ENCODE measurements around the gene ERGIC2.

ERGIC2 gene

GRCh38 chr12:29354954-29355353, 26.0 kb downstream of the ERGIC2 start:
- no peak overlapping the region for H3K27ac ChIP-seq (ENCODE audit: extremely low read depth, low read depth, low read length)
- ChIA-PET POLR2A (no interaction called here), CTCF (no interaction called here)
- H3K4me3 ChIP-seq (ENCODE audit: low read depth, low read length), result no peak overlapping the region
- TF ChIP-seq HIC1 (tag by site-specific recombination; IDR thresholded peaks at IDR 0.05), result no peak
- TF ChIP-seq, protein P1, sequence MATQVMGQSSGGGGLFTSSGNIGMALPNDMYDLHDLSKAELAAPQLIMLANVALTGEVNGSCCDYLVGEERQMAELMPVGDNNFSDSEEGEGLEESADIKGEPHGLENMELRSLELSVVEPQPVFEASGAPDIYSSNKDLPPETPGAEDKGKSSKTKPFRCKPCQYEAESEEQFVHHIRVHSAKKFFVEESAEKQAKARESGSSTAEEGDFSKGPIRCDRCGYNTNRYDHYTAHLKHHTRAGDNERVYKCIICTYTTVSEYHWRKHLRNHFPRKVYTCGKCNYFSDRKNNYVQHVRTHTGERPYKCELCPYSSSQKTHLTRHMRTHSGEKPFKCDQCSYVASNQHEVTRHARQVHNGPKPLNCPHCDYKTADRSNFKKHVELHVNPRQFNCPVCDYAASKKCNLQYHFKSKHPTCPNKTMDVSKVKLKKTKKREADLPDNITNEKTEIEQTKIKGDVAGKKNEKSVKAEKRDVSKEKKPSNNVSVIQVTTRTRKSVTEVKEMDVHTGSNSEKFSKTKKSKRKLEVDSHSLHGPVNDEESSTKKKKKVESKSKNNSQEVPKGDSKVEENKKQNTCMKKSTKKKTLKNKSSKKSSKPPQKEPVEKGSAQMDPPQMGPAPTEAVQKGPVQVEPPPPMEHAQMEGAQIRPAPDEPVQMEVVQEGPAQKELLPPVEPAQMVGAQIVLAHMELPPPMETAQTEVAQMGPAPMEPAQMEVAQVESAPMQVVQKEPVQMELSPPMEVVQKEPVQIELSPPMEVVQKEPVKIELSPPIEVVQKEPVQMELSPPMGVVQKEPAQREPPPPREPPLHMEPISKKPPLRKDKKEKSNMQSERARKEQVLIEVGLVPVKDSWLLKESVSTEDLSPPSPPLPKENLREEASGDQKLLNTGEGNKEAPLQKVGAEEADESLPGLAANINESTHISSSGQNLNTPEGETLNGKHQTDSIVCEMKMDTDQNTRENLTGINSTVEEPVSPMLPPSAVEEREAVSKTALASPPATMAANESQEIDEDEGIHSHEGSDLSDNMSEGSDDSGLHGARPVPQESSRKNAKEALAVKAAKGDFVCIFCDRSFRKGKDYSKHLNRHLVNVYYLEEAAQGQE (tag by site-specific recombination; IDR thresholded peaks at IDR 0.05), result no peak
- TF ChIP-seq, protein P2, sequence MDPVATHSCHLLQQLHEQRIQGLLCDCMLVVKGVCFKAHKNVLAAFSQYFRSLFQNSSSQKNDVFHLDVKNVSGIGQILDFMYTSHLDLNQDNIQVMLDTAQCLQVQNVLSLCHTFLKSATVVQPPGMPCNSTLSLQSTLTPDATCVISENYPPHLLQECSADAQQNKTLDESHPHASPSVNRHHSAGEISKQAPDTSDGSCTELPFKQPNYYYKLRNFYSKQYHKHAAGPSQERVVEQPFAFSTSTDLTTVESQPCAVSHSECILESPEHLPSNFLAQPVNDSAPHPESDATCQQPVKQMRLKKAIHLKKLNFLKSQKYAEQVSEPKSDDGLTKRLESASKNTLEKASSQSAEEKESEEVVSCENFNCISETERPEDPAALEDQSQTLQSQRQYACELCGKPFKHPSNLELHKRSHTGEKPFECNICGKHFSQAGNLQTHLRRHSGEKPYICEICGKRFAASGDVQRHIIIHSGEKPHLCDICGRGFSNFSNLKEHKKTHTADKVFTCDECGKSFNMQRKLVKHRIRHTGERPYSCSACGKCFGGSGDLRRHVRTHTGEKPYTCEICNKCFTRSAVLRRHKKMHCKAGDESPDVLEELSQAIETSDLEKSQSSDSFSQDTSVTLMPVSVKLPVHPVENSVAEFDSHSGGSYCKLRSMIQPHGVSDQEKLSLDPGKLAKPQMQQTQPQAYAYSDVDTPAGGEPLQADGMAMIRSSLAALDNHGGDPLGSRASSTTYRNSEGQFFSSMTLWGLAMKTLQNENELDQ (tag by site-specific recombination; IDR thresholded peaks at IDR 0.05; ENCODE audit: low read depth), result no peak
- no peak for TF ChIP-seq ZNF214 (tag by site-specific recombination; IDR thresholded peaks at IDR 0.05; ENCODE audit: borderline replicate concordance)
- no peak for TF ChIP-seq ZSCAN16 (tag by site-specific recombination; IDR thresholded peaks at IDR 0.05)
- no peak for TF ChIP-seq HOXA7 (CRISPR knock-in tag; IDR thresholded peaks at IDR 0.05; ENCODE audit: borderline replicate concordance)
- no peak for TF ChIP-seq ZFP3 (tag by site-specific recombination; IDR thresholded peaks at IDR 0.05; ENCODE audit: low read depth)
- TF ChIP-seq ZNF324 (tag by site-specific recombination; IDR thresholded peaks at IDR 0.05), result no peak
- no peak for TF ChIP-seq ZNF621 (tag by site-specific recombination; IDR thresholded peaks at IDR 0.05)
- TF ChIP-seq ZNF48 (tag by site-specific recombination; IDR thresholded peaks at IDR 0.05), result no peak
- 0 out of 2 replicates have a peak, but pooled peaks cover 3% of the 10 kb centered on the region for H3K4me1 ChIP-seq (ENCODE audit: control insufficient read depth, insufficient read depth, low read length)
- no peaks in the 10 kb centered on the region for H3K9me3 ChIP-seq (ENCODE audit: control insufficient read depth, insufficient read depth, low read depth, low read length)
- peaks cover 21 to 27% of the 10 kb centered on the region in 2 experiments for H3K36me3 ChIP-seq (ENCODE audit: control insufficient read depth in 2 of 2, insufficient read depth in 1 of 2, low read length in 2 of 2)

DNA sequence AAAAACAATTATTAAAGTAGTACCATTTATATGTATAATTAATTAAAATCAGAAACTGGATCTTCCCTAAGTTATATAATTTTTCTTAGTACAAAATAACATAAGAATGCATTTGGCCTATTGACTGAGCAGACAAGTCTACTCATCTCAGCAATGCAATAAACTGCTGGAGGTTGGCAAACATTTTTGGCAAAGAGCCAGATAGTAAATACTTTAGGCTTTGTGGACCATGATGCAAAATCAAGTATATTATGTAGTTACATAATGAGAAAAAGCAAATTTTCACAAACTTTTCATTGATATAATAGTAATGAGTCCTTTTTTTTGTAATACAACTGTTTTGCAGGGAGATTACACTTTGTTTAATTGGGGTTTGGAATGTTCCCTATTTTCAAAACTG, 30.9 kb downstream of the ERGIC2 start:
- Histone ChIP-seq H3K4me3 (ENCODE audit: low read depth, low read length) (no peak overlapping the region), H3K36me3 (ENCODE audit: control insufficient read depth in 2 of 2, insufficient read depth in 1 of 2, low read length in 2 of 2) (peaks cover 23 to 34% of the 10 kb centered on the region in 2 experiments)
- 0 out of 2 replicates have a peak, but pooled peaks have one; percentile 37 for TF ChIP-seq ZSCAN30 (tag by site-specific recombination; IDR thresholded peaks at IDR 0.05)
- no peak for TF ChIP-seq ZBTB17 (tag by site-specific recombination; IDR thresholded peaks at IDR 0.05)
- peak; percentile 76; the same call in 1 of the 2 replicates for TF ChIP-seq ZNF37A (tag by site-specific recombination; IDR thresholded peaks at IDR 0.05)
- TF ChIP-seq ZNF48 (tag by site-specific recombination; IDR thresholded peaks at IDR 0.05), result no peak
- no peak for TF ChIP-seq ZNF513 (tag by site-specific recombination; IDR thresholded peaks at IDR 0.05)
- no peak for TF ChIP-seq ZNF776 (tag by site-specific recombination; IDR thresholded peaks at IDR 0.05; ENCODE audit: borderline replicate concordance)
- TF ChIP-seq ZFP69B (tag by site-specific recombination; IDR thresholded peaks at IDR 0.05), result no peak
- no peak for TF ChIP-seq ZNF266 (tag by site-specific recombination; IDR thresholded peaks at IDR 0.05; ENCODE audit: low read depth)
- TF ChIP-seq IKZF3 (tag by site-specific recombination; IDR thresholded peaks at IDR 0.05), result no peak
- peak; percentile 73 for TF ChIP-seq ZNF830 (tag by site-specific recombination; IDR thresholded peaks at IDR 0.05; ENCODE audit: low read depth)
- TF ChIP-seq ZNF311 (tag by site-specific recombination; IDR thresholded peaks at IDR 0.05; ENCODE audit: borderline replicate concordance), result no peak
- TF ChIP-seq ZNF660 (tag by site-specific recombination; IDR thresholded peaks at IDR 0.05), result peak; percentile 99
- no peak for TF ChIP-seq ZXDB (tag by site-specific recombination; IDR thresholded peaks at IDR 0.05)
- peak; percentile 68 for TF ChIP-seq PRDM6 (tag by site-specific recombination; IDR thresholded peaks at IDR 0.05)
- no peak for TF ChIP-seq ZNF530 (tag by site-specific recombination; IDR thresholded peaks at IDR 0.05; ENCODE audit: low read depth)

More for the DNA sequence above, 30.9 kb downstream of the ERGIC2 start:
- ChIA-PET POLR2A (no interaction called here), CTCF (no interaction called here)
- H3K4me1 ChIP-seq (ENCODE audit: control insufficient read depth, insufficient read depth, low read length), result 0 out of 2 replicates have a peak, but pooled peaks cover 5% of the 10 kb centered on the region
- no peaks in the 10 kb centered on the region for H3K9me3 ChIP-seq (ENCODE audit: control insufficient read depth, insufficient read depth, low read depth, low read length)
- no peak overlapping the region for H3K27ac ChIP-seq (ENCODE audit: extremely low read depth, low read depth, low read length)
